Calu3 (cell line): ENCODE results near the gene SNX8. TPM values are rescaled to one million over a fixed set of nuclear protein-coding genes. Genes with fewer than 3 reads are reported as not detected.

Experiments used
- BruUV-seq: library from RNA; stranded (reverse); fragments of 400-500 nt; replicated peaks from 2 replicates; lab custom pipeline; 2021; lab: Mats Ljungman, UMichigan
- CTCF ChIA-PET: fragments of 300-600 bp; sonication (Branson Sonifier 250); formaldehyde crosslinking; loops from one replicate; lab custom pipeline; 2022; ENCODE audit warnings: antibody characterized with exemption; lab: Charles Lee
- DNase-seq: peaks from one replicate; pipeline ENCODE4 v3.0.0; 2022
- H3K27ac Mint-ChIP-seq: one replicate; pipeline ENCODE4 v1.8.0; 2022; ENCODE audit warnings: mixed read lengths; ENCODE audit not compliant: unreplicated experiment
- H3K27me3 Mint-ChIP-seq: one replicate; pipeline ENCODE4 v1.8.0; 2022; ENCODE audit warnings: mixed read lengths; ENCODE audit not compliant: unreplicated experiment
- H3K36me3 Mint-ChIP-seq: one replicate; pipeline ENCODE4 v1.8.0; 2022; ENCODE audit warnings: mild to moderate bottlenecking, moderate library complexity, mixed read lengths; ENCODE audit not compliant: insufficient read depth, unreplicated experiment
- H3K4me1 Mint-ChIP-seq: one replicate; pipeline ENCODE4 v1.8.0; 2022; ENCODE audit warnings: mild to moderate bottlenecking, low read depth, mixed read lengths; ENCODE audit not compliant: unreplicated experiment
- H3K4me3 Mint-ChIP-seq: one replicate; pipeline ENCODE4 v1.8.0; 2022; ENCODE audit warnings: mild to moderate bottlenecking, low read depth, moderate library complexity, mixed read lengths; ENCODE audit not compliant: unreplicated experiment
- H3K9me3 Mint-ChIP-seq: one replicate; pipeline ENCODE4 v1.8.0; 2022; ENCODE audit warnings: low read depth, mixed read lengths; ENCODE audit not compliant: unreplicated experiment
- CTCF ChIP-seq: fragments of 200-600 bp; IDR thresholded peaks from one replicate; pipeline ENCODE4 v1.8.0; 2022; ENCODE audit warnings: antibody characterized with exemption; ENCODE audit not compliant: unreplicated experiment
- intact Hi-C: fragments of 100-400 bp; cut with micrococcal nuclease; formaldehyde crosslinking; loops from one replicate; pipeline ENCODE4 v1.10.0; 2022; ENCODE audit not compliant: unreplicated experiment
- total RNA-seq: library from RNA; stranded (reverse); gene quantifications from 2 replicates; pipeline ENCODE4 v1.2.3, GENCODE V29; 2022

The SNX8 gene
- total RNA-seq, 1 experiment from 2014 or later: 57.0 TPM

GRCh38 chr7:2225336-2225735 lies 88.9 kb downstream of the SNX8 start:
- intact Hi-C loops: no loop called here
- H3K27ac Mint-ChIP-seq: no peak overlapping the region
- H3K27me3 Mint-ChIP-seq: no peaks in the 10 kb centered on the region
- CTCF ChIA-PET: no interaction called here
- no TSS peak for BruUV-seq
- DNase-seq: peak; percentile 46
- TF ChIP-seq CTCF: no peak
- no peaks in the 10 kb centered on the region for H3K9me3 Mint-ChIP-seq
- H3K4me3 Mint-ChIP-seq: no peak overlapping the region
- peaks cover 36% of the 10 kb centered on the region for H3K36me3 Mint-ChIP-seq
- H3K4me1 Mint-ChIP-seq: peaks cover 16% of the 10 kb centered on the region

DNA sequence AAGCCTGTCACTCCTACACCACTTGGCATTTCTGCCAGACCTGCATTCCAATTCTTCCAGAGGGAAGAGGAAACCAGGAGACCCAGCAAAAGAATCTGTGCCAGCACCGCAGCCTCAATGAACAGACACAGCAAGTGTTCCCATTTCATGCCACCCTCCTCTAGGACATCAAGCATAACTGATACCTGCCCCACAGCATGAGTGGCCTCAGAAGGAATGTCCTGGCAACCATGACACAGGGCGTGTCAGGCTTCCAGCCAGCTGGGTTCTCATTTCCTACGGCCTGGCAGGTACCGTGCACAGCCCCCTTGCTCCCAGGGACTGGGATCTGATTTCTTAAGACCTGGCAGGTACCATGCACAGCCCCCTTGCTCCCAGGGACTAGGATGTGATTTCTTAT lies 89.3 kb downstream of the SNX8 start:
- no peaks in the 10 kb centered on the region for H3K9me3 Mint-ChIP-seq
- intact Hi-C loops: no loop called here
- peaks cover 36% of the 10 kb centered on the region for H3K36me3 Mint-ChIP-seq
- no peak overlapping the region for H3K4me3 Mint-ChIP-seq
- H3K27ac Mint-ChIP-seq: no peak overlapping the region
- TF ChIP-seq CTCF: no peak
- H3K4me1 Mint-ChIP-seq: peaks cover 16% of the 10 kb centered on the region
- CTCF ChIA-PET: no interaction called here
- no peaks in the 10 kb centered on the region for H3K27me3 Mint-ChIP-seq
- peak; percentile 59 for DNase-seq
- BruUV-seq: no TSS peak

GRCh38 chr7:2224491-2224928 lies 89.7 kb downstream of the SNX8 start:
- BruUV-seq: no TSS peak
- Mint-ChIP-seq H3K4me1 (peaks cover 16% of the 10 kb centered on the region), H3K27ac (no peak overlapping the region), H3K9me3 (no peaks in the 10 kb centered on the region), H3K4me3 (no peak overlapping the region), H3K36me3 (peaks cover 33% of the 10 kb centered on the region), H3K27me3 (no peaks in the 10 kb centered on the region)
- no peak for TF ChIP-seq CTCF
- CTCF ChIA-PET: no interaction called here
- no peak for DNase-seq
- intact Hi-C loops: no loop called here

DNA sequence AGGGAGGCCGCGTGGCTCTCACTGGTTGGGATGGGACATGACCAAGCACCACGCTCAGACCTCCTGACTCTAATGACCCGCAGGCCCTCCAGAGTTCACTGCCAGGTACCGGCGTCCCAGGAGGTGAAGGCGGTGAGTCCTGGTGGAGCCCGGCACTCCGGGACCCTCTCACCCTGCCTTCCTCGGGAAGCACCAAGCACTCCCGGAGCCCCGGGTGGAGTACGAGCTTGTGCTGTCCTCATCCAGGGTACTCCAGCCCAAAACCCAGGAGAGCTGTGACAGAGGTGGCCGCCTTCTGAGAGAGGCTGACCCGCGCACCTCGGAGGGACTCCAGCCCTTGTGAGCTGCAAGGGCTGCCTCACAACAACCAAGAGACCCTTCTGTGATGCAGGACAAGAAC lies 90.9 kb downstream of the SNX8 start:
- BruUV-seq: no TSS peak
- Mint-ChIP-seq H3K4me1 (peaks cover 16% of the 10 kb centered on the region), H3K27ac (no peak overlapping the region), H3K36me3 (peaks cover 36% of the 10 kb centered on the region), H3K27me3 (no peaks in the 10 kb centered on the region), H3K4me3 (no peak overlapping the region), H3K9me3 (no peaks in the 10 kb centered on the region)
- intact Hi-C loops: no loop called here
- no peak for TF ChIP-seq CTCF
- no peak for DNase-seq
- CTCF ChIA-PET: no interaction called here

DNA sequence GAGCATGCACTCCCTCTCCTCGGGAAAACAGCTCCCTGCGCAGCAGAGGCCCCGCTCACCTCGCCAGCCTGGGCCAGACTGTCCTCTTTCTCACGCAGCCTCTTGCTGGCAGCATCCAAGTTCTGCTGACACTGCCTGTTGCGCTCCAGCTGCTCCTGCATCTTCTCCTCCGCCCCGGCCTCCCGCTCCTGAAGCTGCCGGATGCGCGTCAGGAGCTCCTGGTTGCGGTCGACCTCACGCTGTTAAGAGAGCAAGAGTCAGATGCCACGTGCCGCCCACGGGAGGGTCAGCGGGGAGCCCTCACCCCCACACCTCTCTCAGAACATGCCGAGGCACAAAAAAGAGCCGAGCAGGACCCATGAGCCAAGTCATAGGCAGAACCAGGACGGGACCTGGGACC lies 91.7 kb downstream of the SNX8 start:
- Mint-ChIP-seq H3K27me3 (no peaks in the 10 kb centered on the region), H3K27ac (no peak overlapping the region), H3K9me3 (no peaks in the 10 kb centered on the region), H3K4me3 (no peak overlapping the region), H3K4me1 (peaks cover 16% of the 10 kb centered on the region), H3K36me3 (peaks cover 44% of the 10 kb centered on the region)
- BruUV-seq: no TSS peak
- no peak for TF ChIP-seq CTCF
- CTCF ChIA-PET: no interaction called here
- DNase-seq: no peak
- intact Hi-C loops: no loop called here
